Ovary (tissue), 9 donors: ENCODE results near the gene VAV3. TPM values are rescaled to one million over a fixed set of nuclear protein-coding genes. Genes with fewer than 3 reads are reported as not detected.

Experiments
- DNase-seq, 5 donors: peaks; one replicate each; pipeline ENCODE4 v3.0.0-alpha.2; 2019 to 2020
- H3K27ac ChIP-seq, 2 donors: fragments of 200-600 bp; one replicate each; pipeline versions ENCODE4 v1.5.1 to v1.8.0; 2019 to 2022
- H3K27me3 ChIP-seq: fragments of 200-600 bp; one replicate; pipeline ENCODE4 v1.8.0; 2022
- H3K36me3 ChIP-seq: fragments of 200-600 bp; sonication (generic); one replicate; pipeline ENCODE4 v1.5.1; 2019
- H3K4me1 ChIP-seq: one replicate; pipeline ENCODE4 v1.8.1; 2013; ENCODE audit warnings: mild to moderate bottlenecking, moderate library complexity; ENCODE audit not compliant: insufficient read depth
- H3K4me3 ChIP-seq: fragments of 200-600 bp; sonication (generic); one replicate; pipeline ENCODE4 v1.5.1; 2017
- H3K9me3 ChIP-seq, 2 donors: fragments of 200-600 bp in 1 of 2; sonication (generic) in 1 of 2; one replicate each; pipeline versions ENCODE4 v1.5.1 to v1.8.1; 2013 to 2019; ENCODE audit warnings: mild to moderate bottlenecking in 1 of 2, moderate library complexity in 1 of 2
- EP300 ChIP-seq: sonication (generic); formaldehyde crosslinking; IDR thresholded peaks from one replicate; pipeline ENCODE4 v1.6.1; 2017; ENCODE audit warnings: antibody characterized with exemption
- POLR2A ChIP-seq: fragments of 450-650 bp; IDR thresholded peaks from one replicate; pipeline ENCODE4 v1.6.1; 2017; ENCODE audit warnings: antibody characterized with exemption, mild to moderate bottlenecking, moderate library complexity
- WGBS, 3 donors: extraction: QIAGEN DNeasy Blood & Tissue Kit in 1 of 3; methylation state at CpG; one replicate each; pipeline versions ENCODE4 v1.1.5 to v1.1.7; 2013 to 2017; 5-methylcytosine and 5-hydroxymethylcytosine counted together
- intact Hi-C, 4 donors: fragments of 100-400 bp; cut with DNase I; formaldehyde crosslinking; loops; one replicate each; pipeline versions ENCODE4 v1.11.0 to v1.15.1; 2022 to 2023
- polyA plus RNA-seq, 2 donors: library from polyadenylated mRNA; stranded (reverse); fragments of 200-250 nt in 1 of 2; fragments of 350-450 nt in 1 of 2; fragmentation: Illumina TruSeq in 1 of 2; extraction: RNeasy Lipid Tissue Mini Kit (QIAGEN cat#74804) in 1 of 2; gene quantifications; one replicate each; pipeline ENCODE4 v1.2.3, GENCODE V29; 2013 to 2014
- total RNA-seq, 7 donors: library from RNA; depleted of rRNA in 2 of 7; stranded (reverse); fragments of >200 nt in 2 of 7; fragmentation: NEBNext Ultra II Directional in 3 of 7; extraction: Animal tissue kit (Norgen Biotek cat#: 25700) in 3 of 7; gene quantifications; one replicate each; pipeline versions ENCODE4 v1.1.0 to v1.2.4, GENCODE V29; 2016 to 2023
- TF ChIP-seq, protein P1 (sequence below), 3 donors: fragments of 450-650 bp in 2 of 3; fragments of 200-600 bp in 1 of 3; IDR thresholded peaks; one replicate each; pipeline versions ENCODE4 v1.5.1 to v1.8.0; 2016 to 2022; ENCODE audit warnings: antibody characterized with exemption in 3 of 3, mild to moderate bottlenecking in 1 of 3
- donor health status: DM: no; HTN: no; CAD: no; lungs with moderate emphysema.
- donor health status: DM: no; HTN: no; CAD: no.
- donor health status: Bipolar disorder and iron deficiency.
- donor health status: DM: yes; HTN: yes; CAD: no.
- donor health status: DM: no; HTN: no; CAD: no.
- donor health status: DM: yes; HTN: yes; CAD: no.

Gene VAV3
- total and polyA plus RNA-seq, 9 donors, result 0.78 to 7.4 (median 1.5) TPM

DNA sequence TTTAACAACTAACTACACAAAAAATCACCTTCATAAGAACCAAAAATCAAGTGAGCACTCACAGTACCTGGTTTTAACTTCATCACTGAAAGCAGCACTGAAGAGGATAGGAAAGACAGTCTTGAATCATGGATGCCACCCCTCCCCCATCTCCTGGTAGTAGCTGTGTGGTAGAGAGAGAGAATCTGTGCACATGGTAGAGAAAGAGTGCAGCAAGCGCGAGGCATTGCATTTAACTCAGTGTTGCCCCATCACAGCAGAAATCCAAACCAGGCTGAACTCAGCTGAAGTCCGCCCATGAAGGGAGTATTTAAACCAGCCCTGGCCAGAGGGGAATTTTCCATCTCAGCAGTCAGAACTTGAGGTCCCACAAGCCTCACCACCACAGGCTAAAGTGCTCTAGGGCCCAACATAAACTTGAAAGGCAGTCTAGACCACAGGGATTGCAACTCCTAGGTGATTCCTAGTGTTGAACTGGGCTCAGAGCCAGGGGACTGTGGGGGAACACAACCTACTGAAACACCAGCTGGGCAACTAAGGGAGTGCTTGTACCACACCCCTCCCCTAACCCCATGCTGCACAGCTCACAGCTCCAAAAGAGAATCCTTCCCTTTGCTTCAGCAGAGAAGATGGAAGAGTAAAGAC is 38.4 kb downstream of the VAV3 start:
- no peaks in the 10 kb centered on the region for H3K4me1 ChIP-seq
- no peaks in the 10 kb centered on the region for H3K36me3 ChIP-seq
- no peak for DNase-seq
- TF ChIP-seq EP300, result no peak
- TF ChIP-seq, protein P1, sequence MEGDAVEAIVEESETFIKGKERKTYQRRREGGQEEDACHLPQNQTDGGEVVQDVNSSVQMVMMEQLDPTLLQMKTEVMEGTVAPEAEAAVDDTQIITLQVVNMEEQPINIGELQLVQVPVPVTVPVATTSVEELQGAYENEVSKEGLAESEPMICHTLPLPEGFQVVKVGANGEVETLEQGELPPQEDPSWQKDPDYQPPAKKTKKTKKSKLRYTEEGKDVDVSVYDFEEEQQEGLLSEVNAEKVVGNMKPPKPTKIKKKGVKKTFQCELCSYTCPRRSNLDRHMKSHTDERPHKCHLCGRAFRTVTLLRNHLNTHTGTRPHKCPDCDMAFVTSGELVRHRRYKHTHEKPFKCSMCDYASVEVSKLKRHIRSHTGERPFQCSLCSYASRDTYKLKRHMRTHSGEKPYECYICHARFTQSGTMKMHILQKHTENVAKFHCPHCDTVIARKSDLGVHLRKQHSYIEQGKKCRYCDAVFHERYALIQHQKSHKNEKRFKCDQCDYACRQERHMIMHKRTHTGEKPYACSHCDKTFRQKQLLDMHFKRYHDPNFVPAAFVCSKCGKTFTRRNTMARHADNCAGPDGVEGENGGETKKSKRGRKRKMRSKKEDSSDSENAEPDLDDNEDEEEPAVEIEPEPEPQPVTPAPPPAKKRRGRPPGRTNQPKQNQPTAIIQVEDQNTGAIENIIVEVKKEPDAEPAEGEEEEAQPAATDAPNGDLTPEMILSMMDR (IDR thresholded peaks at IDR 0.05), result no peak
- no peak for TF ChIP-seq POLR2A
- intact Hi-C loops, result no loop called here
- no peak overlapping the region for H3K27ac ChIP-seq
- H3K27me3 ChIP-seq, result no peaks in the 10 kb centered on the region
- 87 to 95% (median 92%) methylated on average over 3 of the region's 3 CpGs for WGBS, 3 donors
- no peaks in the 10 kb centered on the region for H3K9me3 ChIP-seq
- H3K4me3 ChIP-seq, result no peak overlapping the region

DNA sequence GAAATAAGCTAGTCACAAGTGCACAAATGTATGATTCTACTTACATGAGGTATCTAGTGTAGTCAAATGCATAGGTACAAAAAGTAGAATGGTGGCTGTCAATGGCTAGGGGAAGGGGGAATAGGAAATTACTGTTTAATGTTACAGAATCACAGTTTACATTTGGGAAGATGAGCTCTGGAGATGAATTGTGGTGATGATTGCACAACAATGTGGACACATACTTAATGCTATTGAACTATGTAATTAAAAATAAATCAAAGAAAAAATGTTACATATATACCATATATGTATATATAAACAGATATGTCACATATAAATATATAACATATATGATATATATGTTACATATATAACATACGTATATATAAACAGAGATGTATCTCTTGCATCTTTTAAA is 39.4 kb downstream of the VAV3 start:
- DNase-seq, result no peak
- Histone ChIP-seq H3K9me3 (no peaks in the 10 kb centered on the region), H3K4me1 (no peaks in the 10 kb centered on the region), H3K4me3 (no peak overlapping the region), H3K27me3 (no peaks in the 10 kb centered on the region), H3K27ac (no peak overlapping the region), H3K36me3 (no peaks in the 10 kb centered on the region)
- WGBS, 3 donors, result 46 to 81% (median 79%) methylated on average over 1 of the region's 1 CpG
- intact Hi-C loops, result no loop called here
- TF ChIP-seq POLR2A (no peak), EP300 (no peak)
- TF ChIP-seq, protein P1 (IDR thresholded peaks at IDR 0.05), result no peak

DNA sequence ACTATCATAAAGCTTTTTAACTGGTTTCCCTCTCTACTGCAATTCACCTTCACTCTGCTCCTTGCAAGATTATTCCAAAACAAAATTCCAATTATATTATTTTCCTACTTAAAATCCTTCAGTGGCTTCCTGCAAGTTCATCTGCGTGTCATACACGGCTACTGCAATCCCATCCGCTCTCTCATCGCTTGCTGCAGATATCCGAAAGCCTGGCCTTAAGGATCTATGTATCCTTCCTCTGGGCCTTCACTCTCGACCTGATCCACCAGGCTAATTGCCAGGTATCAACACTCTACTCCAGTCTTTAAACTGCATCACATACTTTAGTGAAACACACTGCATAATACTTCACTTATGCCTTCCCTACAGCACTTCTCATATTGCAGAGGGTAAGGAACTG is 44.0 kb downstream of the VAV3 start:
- no peak overlapping the region for H3K27ac ChIP-seq
- H3K27me3 ChIP-seq, result no peaks in the 10 kb centered on the region
- TF ChIP-seq, protein P1 (IDR thresholded peaks at IDR 0.05), result no peak
- no peak for TF ChIP-seq EP300
- TF ChIP-seq POLR2A, result no peak
- intact Hi-C loops, result no loop called here
- no peak for DNase-seq
- no peaks in the 10 kb centered on the region for H3K9me3 ChIP-seq
- no peaks in the 10 kb centered on the region for H3K36me3 ChIP-seq
- no peak overlapping the region for H3K4me3 ChIP-seq
- no peaks in the 10 kb centered on the region for H3K4me1 ChIP-seq
- WGBS, 3 donors, result 68 to 74% (median 70%) methylated on average over 6 of the region's 6 CpGs

DNA sequence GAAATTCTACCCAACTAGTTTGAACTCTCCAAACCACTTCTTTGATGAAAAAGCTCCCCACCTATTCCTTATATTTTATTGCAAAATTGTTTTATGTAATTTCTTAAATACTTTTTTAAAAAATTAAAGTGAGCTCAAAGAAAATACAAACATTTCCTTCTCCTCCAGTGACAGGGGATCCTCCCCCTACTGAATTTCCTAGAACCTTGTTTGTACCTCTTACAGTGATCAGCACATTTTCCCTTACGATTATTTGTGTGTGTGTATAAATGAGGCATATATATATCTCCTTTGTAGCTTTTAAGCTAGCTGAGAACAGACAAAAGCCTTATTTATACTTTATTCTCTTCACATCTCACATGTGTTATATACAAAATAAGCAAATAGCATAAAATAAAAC is 44.4 kb downstream of the VAV3 start:
- TF ChIP-seq EP300, result no peak
- TF ChIP-seq, protein P1 (IDR thresholded peaks at IDR 0.05), result no peak
- no peak for TF ChIP-seq POLR2A
- H3K36me3 ChIP-seq, result no peaks in the 10 kb centered on the region
- intact Hi-C loops, result no loop called here
- no peak overlapping the region for H3K4me3 ChIP-seq
- H3K9me3 ChIP-seq, result no peaks in the 10 kb centered on the region
- no peak overlapping the region for H3K27ac ChIP-seq
- 40 to 56% (median 42%) methylated on average over 1 of the region's 1 CpG for WGBS, 3 donors
- no peak for DNase-seq
- H3K27me3 ChIP-seq, result no peaks in the 10 kb centered on the region
- no peaks in the 10 kb centered on the region for H3K4me1 ChIP-seq
